Stimulated activated CD8-positive, alpha-beta memory T cell treated with anti-CD3 and anti-CD28 coated beads, Interleukin-7, amount 100 ng/mL, for 4 hours (primary cell): ENCODE measurements around the gene DOCK4.

Source experiments
- DNase-seq, 2 donors: peaks; one replicate each; pipeline ENCODE4 v3.0.0-alpha.2; 2020; ENCODE audit warnings: low read depth in 2 of 2

The DOCK4 gene

DNA sequence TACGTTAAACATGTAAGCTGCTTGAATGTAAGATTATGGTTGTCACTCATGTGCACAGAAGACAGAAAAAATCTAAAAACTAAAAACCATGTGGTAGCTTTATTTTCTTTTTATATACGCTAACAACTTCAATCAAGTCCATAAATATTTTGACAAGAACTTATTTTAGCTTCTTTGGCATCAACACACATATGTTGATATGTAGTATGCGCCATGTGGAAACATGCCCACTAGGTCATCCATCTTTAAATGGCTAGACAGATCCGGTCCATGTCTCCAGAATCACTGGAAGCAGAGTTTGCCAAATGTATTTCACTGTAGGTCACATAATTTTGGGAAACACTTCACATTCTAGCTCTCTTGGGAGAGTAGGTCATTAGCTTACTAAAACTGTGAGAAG lies 382.4 kb downstream of the DOCK4 start:
- no peak for DNase-seq

DNA sequence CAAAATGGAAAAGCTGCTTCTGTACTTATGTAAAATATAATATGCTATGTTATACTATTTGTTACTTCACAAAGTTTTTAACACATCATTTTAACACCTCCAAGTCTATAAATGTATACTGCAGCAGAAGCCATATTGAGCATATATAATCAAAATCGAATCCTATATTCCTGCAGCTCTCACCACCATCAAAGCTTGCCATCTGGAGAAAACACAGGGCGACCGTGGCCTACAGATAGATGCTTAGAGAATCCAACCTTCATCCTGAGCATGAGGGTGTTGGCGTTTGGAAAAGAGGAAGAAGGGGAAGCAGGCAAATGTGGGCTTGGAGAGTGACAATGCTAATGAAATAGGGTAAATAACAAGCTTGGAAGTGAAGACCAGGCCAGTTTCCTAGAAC lies 385.2 kb downstream of the DOCK4 start:
- no peak for DNase-seq

DNA sequence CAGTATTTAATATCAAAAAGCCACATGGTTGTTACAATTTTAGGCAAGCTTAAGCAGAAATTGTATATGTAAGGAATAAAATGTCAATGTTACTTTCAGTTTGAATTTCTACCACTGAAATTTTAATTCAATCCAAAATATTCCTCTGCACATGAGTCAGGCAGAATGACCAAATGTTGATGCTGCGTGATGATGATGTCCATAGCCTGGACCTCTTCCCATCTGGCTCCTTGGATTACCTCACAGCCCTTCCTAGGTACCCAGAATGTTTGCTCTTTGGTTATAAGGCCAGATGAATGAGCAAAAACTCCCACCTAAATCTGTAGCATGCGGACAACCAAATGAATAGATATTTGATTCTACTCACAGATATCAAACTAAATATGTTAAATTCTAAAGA lies 385.6 kb downstream of the DOCK4 start:
- DNase-seq, result no peak

DNA sequence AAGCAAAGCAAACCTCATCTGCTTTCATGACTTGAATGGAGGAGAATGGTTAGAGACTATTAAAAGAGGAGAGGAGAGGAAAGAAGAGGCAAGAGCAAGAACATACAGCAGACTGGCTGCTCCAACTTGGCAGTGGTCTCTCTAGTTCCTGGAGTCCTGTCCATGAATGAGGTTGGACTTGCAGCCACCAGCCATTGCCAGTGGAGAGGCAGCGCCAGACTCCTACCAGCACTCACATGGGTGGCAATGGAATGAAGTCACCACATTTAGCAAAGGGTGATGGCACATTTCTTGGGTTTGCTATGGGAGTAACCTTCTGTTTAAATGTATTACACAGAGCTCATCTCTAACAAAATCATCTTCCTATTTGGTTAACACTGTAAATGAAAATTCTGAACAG lies 386.1 kb downstream of the DOCK4 start:
- DNase-seq, result no peak

DNA sequence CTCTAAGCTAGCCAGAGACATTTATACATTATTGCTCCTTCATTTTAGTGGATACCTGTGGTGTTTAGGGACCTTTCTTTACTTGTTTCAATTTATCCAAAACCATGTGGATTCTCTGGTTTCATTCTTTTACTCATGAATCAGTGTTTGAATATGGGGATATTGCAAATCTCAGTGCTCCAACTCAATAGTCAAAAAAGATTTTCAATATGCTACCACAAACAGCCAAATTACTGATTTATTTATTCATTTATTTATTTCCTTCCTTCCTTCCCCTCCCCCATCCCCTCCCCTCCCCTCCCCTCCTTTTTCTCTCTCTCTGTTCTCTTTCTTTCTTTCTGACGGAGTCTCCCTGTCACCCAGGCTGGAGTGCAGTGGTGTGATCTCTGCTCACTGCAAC lies 390.8 kb downstream of the DOCK4 start:
- no peak for DNase-seq

DNA sequence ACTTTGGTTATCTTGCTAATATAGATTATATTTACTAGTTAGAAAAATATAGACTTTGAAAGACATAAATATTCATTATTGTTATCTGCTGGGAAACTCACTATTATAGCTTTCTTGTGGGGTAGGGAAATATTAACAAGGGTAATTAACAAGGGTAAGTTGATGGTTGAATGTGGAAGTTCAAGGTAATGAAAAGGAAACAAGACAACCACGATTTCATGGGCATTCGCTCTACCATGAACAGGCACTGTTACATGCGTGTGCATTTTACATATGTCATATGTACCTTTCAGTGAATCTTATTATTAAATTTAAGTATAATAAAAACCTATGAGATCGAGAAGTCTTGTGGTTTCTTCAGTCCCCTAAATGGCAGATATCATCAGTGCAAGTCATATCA lies 392.9 kb downstream of the DOCK4 start:
- DNase-seq, result no peak

DNA sequence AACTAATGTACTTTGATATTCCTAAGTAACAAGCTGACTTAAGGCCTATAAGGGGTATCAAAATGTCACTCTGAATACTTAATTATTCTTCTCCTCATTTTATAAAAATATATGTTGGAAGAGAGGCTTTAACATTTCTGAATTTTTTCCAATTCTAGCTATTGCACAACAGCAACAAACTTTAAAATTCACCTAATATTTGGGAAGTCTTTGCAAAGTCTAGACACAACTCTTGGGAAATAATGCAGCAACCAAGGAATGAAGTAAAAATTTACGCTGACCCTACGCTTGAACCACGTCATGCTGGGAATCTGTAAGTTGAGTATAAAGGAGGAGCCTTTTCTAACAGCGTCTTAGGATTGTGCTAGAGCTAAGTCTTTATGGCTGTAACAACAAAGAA lies 400.0 kb downstream of the DOCK4 start:
- DNase-seq, result no peak

DNA sequence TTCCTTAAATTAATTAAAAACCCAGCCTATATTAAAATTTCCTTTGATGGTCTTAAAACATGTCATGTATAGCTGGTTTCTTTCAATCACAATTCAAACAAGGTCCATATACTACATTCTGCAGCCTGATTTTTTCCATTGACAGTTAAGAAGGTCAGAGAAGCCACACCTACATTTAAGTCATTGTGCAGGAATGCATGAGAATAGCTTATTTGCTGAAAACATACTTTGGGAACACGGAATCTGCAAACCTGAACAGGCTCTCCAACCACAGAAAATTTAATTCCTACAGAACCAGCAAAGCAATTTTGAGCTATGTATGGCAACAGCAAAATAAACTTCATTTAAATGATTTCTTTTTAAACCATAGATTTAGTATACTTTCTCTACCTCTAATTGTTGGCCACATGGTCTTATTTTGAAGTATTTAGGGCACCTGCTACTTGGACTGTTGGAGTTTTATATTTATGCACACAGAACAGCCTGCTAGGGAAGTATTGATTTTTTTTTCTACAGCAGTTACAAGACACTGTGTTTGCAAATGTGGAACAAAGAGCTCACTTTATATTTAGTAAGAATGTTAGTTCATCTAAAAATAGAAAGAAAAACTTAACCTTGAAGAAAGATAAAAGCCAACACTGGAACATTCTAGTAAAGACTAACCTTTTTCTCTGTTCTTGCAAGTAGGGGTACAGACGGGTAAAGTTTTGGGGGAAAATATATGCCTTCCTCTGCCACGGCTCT lies 403.0 kb downstream of the DOCK4 start:
- DNase-seq, result no peak

DNA sequence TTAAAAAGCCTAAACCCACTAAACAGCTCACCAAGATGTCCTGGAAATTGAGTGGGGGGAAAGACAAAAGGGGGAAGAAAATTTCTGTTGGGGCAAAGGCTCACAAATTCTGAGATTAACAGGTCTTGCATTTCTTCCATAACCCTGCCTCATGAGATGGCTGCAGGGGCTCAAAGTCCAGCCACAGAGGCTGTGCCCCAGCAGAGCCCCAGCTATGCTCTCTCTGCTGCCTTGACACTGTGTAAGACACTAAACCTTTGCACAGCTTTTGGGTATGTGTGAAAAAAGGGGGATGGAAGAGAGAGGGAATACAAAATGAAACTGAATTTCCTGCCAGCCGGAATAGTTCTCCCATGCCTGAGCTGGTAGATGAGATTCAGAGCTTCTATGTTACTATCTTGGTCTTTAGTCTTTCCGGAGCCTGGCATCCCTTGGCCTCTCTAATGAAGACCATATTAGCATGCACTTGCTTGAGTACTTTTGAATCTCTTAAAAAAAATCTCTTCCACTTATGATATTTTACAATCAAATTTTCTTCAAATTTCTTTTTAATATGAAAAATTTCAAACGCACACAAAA lies 403.9 kb downstream of the DOCK4 start:
- no peak for DNase-seq

DNA sequence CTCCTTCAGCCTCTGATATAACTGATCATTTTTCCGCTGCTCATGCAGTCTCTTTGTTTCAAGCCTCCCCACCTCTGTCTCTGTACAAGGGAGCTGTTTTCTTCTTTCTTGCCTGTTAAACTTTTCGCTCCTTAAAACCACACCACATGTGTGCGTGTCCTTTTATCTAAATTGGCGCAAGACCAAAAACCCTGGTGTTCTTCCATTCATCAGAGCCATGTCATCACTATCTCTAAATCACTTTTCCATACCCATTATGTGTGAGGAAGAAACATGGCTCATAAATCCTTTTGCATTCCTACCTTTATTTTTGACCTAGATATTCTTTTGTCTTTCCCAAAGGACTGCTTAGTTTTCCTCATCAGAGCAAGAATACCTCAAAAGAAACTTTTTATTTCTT lies 404.9 kb downstream of the DOCK4 start:
- no peak for DNase-seq

DNA sequence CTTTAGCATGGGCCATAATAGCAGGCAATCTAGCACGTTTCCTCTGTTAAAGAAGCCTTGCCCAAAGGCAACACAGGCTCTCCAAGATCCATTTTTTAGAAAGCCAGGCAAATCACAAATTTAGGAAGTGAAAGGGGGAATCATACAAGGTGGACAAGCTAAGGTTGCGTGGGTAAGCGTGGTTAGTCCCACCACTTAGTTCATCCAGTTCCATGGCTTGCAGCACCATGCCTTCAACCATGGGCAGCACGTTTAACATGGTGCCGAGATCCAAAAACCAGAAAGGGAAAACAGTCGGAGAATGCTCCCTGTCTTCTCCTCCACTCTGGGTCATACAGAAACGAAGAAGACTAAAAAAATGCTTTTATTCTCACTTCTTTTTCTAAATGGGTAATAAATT lies 409.5 kb downstream of the DOCK4 start:
- DNase-seq, result no peak

DNA sequence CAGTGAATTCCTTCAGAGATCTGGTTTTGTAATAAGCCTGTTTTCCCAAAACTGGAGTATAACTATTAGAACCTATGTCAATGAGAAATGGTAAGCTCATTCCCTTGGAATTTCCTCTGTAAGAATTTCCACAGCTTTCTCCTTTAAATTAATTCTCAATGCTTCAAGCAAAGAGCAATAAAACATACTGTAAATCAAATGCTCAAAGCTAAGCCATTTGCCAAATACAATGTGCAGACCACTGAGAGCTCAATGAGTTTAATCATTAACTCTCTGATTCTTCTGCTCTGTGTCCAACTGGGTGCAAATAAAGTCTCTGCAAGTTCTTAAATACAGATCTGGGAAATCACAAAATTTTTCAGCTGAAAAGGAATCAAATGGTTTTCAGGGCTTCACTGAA lies 416.3 kb downstream of the DOCK4 start:
- no peak for DNase-seq

DNA sequence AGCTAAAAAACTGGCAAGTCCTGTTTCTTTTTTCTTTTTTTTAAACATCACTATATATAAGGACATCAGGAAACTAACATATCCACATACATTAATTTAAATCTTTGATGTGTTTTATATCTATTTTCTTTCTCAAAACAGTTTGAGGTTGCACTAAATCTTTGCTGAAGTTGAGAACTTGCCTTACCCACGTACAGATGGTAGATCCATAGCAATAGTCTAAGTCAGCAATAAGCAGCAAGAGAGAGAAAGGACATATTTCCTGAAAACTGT lies 417.2 kb downstream of the DOCK4 start:
- no peak for DNase-seq

DNA sequence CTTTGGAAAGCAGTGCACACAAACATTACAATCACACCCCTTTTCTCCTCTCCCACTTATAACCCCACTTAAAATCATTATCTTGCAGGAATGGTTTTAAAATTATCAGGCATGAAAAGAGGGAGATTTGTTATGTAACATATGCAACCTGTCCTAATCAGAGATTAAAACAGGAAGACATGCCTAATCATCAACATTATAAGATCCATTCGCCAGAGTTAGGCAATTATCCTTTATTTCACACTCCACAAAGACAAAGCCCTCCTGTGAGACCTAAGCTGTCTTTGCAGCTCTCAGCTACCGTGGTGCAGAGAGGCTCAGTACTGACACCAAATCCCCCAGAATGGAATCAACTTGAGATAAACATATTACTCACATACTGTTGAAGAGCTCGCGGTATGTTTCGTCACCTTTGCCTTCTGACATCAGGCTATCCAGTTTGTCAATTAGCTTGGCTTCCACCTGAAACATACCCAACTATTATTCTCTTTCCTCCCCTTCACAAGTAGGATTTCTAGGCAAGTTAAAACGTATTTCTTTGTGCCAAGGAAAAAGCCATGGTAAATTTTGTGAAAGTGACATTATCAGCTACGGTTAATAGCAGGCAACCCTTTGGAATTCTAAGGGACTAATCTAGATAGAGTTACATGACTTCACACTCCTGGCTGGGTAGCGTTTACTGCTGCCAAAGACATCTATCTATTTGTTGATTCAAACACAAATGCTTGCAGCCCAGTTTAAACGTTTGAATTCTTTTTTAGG lies 417.7 kb downstream of the DOCK4 start:
- DNase-seq, result no peak

DNA sequence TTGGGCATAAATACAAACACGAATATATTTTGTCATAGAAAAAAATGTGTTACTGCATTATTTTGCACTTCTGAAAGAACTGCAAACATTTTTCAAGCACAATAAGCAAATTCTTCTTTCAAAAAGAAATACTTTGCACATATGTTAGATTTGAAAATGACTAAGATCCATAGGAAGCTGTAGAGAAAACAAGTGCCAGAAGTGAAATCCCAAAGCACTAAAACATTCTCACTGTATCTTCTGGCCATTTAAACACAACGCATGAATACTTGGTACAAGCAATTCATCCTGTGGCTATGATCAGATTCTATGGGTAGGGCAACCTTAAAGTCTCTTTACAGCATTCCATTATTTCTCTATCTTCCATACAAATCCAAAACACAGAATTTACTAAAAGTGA lies 418.5 kb downstream of the DOCK4 start:
- DNase-seq, result no peak

DNA sequence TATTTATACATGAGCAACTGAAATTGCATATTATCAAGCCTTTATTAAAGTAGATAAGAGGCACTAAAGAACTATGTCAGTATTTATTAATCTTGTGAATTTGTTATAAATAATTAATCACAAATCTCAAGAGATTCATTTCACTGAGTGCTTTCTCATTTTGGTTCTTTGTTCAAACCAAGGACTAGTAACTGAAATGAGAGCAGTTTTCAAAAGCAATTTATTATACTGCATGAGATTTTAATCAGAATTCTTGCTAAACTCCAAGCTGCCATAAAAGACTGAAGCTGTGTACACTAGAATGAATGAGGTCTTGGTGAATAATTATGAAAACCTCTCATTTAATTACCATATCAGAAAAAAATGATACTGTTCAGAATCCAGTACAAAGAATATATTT lies 419.1 kb downstream of the DOCK4 start:
- DNase-seq, result no peak

DNA sequence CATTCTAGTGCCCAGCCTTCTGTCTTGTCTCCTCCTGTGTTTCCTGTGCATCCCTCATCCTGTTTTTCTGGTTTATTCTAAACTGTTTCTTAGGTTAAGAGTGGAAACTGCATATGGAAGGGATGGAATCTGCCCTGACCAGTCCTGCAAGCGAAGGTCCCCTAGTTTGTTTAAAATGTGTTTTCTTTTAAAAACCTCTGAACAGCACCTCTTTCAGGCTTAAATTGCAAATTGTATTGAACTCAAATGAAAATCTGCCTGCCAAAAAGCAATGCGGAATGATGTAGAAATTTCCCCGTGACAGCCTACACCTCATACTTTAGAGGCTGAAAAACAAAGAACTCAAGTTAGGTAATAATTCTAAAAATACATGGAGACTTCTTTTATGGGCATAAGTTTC lies 421.1 kb downstream of the DOCK4 start:
- no peak for DNase-seq

DNA sequence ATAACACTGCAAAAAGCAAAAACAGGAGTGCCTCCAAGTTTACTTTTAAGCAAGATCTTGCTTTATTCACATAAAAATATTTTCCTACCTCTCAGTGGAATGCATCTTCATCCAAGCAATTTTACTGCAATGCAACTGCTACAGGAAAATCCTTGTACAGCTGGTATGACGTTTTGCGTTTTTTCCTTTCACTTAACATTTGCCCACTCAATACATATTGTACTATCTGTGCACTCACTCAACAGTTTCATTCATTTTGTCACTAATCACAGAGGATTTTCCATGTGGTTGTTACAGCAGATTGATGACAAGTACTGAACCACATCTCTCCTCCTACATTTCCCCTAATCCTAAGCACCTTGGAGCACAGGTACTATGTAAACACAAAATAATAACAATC lies 421.9 kb downstream of the DOCK4 start:
- DNase-seq, result no peak

DNA sequence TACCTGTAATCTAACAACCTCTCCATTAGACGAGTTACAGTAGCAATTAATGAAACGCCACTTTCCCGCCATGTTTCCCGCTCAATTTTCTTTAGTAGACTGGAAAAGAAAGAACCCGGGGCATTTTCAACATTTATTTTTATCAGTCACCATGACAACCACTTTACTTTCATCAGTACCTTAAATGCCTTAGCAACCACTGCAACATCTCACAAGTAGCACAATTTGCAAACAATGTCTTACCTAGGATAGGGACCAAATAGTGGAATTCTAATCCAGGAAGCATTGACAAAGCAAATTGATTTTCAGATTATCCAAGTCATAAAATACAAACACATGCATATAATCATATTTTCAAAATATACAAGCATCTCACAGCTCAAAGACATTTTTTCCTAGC lies 422.3 kb downstream of the DOCK4 start:
- no peak for DNase-seq

DNA sequence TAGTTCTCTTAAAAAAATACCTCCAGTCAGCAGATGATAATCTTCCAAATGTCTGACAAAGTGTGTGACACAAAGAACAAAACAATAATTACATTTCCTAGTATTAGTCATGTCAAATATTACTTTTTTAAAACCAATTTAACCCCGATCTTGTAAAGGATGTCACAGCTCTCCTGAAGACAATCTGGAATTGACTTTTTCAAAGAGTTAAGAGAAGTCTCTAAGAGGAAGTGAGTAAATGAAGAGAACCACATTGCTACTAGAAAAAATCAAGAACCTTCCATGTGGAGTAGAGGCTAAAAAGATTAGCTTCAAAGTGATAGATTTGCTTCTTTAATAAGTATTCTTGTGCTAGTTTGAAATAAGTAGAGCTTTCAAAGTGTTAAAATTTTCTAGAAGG lies 425.7 kb downstream of the DOCK4 start:
- DNase-seq, result no peak

DNA sequence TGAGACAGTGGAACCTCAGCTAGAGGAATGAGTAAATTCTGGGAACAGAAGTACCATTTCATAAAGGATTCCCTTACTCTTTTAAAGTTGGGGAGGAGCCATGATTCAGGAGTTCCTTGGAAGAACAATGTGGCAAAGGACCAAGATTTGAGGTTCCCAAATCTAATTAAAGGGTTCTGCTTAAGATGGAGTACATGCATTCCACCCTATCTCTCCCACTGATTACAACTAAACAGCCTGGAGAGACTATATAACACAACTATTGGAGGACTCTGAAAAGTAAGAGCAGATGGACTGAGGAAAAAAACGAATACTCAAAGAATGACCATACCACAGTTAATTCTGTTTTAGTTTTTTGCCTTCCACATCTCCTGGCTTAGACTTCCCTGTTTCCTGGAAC lies 431.0 kb downstream of the DOCK4 start:
- DNase-seq, result no peak

DNA sequence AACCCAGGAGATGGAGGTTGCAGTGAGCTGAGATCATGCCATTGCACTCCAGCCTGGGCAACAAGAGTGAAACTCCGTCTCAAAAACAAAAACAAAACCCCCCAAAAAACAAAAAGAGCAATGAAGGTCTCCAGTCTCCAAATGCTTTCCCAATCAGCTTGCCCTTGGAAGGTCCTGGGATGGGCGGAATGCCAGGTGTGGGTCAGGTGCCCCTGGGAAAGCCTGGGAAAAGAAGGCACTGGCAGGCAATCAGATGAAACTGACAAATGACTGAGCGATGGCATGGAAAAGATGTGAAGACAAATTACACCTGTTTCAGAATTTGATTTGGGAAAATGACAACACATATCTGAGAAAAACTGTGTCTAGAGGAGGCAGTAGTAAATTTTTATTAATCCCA lies 433.5 kb downstream of the DOCK4 start:
- no peak for DNase-seq

DNA sequence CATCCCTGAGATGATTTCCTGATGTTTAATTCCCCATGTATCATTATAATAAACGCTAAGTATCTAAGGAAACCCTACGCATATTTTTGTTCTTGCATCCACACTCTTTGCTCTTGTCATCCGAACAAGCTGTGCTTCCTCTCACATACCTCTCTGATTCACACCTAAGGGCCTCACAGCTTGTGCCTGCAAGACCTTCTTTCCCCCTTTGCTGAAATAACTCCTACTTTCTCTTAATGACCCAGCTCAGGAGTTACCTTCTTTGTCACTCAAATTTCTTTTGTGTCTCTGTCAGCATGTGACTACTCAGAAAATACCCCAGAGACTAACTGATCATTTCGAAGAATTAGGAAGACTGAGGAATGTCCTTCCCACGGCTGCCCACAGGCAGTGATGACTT lies 434.6 kb downstream of the DOCK4 start:
- no peak for DNase-seq

DNA sequence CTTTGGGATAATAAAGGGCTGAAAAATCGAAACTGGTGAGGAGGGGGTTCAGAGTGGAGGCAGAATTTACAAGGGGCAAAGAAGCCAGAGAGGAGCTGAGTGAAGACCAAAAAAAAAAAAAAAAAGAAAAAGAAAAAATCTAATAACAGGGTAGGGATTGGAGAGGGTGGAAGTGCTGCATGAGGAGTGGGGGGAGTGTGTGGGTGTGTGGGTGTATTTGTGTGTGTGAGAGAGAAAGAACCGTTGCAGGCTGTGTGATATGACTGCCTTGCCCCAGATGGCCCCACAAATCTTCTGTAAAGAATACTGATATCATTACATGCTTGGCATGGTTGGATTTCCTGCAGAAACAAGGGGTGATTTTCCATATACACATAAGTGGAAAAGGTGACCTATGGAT lies 436.1 kb downstream of the DOCK4 start:
- no peak for DNase-seq
